ENCODE results near the gene LYPD6.

DNA sequence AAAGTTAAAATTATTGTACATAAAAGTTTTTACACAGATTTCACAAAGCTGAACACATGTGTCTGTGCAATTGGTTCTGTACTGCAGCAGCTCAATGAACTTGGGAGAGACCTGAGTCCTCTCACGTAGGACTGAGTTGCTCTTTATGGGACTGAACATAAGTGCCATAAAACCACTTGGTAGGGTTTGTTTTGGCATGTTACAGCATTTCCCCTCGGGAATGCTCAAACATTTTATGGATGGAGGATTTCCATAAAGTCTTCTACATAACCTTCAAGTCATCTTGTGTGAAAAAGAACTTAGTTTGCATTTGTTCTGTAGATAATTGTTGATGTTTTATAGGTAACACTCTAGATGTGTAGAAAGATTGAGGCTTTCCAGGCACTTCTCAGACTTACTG is 15.9 kb downstream of the LYPD6 start:
- no peak for TF ChIP-seq GATA3 (IDR thresholded peaks at IDR 0.05; ENCODE audit: low read depth, low read length)
- TF ChIP-seq GATA2 (IDR thresholded peaks at IDR 0.05; ENCODE audit: low read depth, low read length): no peak
